ENCODE data around the gene NR6A1.

The NR6A1 gene

GRCh38 chr9:124767821-124768220, 3.3 kb downstream of the NR6A1 start:
- TF ChIP-seq BACH2 (CRISPR knock-in tag; IDR thresholded peaks at IDR 0.05; ENCODE audit: borderline replicate concordance) (no peak), CSDC2 (CRISPR knock-in tag; IDR thresholded peaks at IDR 0.05) (no peak), ESRRG (CRISPR knock-in tag; IDR thresholded peaks at IDR 0.05) (no peak), OSR1 (CRISPR knock-in tag; IDR thresholded peaks at IDR 0.05) (no peak)
- ATAC-seq, result no peak

- no peak for ATAC-seq
- TF ChIP-seq CSRNP3 (CRISPR knock-in tag; IDR thresholded peaks at IDR 0.05) (no peak), BACH2 (CRISPR knock-in tag; IDR thresholded peaks at IDR 0.05; ENCODE audit: borderline replicate concordance) (no peak)
Observed at GRCh38 chr9:124766815-124767554, 4.1 kb downstream of the NR6A1 start.

- no peak for ATAC-seq
- no peak for TF ChIP-seq ZNF8 (CRISPR knock-in tag; IDR thresholded peaks at IDR 0.05)
- no peak for TF ChIP-seq ZFP3 (CRISPR knock-in tag; IDR thresholded peaks at IDR 0.05)
- no peak for TF ChIP-seq CSRNP3 (CRISPR knock-in tag; IDR thresholded peaks at IDR 0.05)
- no peak for TF ChIP-seq GLIS3 (CRISPR knock-in tag; IDR thresholded peaks at IDR 0.05)
- TF ChIP-seq TCF4 (CRISPR knock-in tag; IDR thresholded peaks at IDR 0.05; ENCODE audit: borderline replicate concordance), result no peak
- no peak for TF ChIP-seq SNAI2 (CRISPR knock-in tag; IDR thresholded peaks at IDR 0.05)
- no peak for TF ChIP-seq ESRRG (CRISPR knock-in tag; IDR thresholded peaks at IDR 0.05)
- no peak for TF ChIP-seq CREB5 (CRISPR knock-in tag; IDR thresholded peaks at IDR 0.05; ENCODE audit: low read depth)
- TF ChIP-seq ZFP30 (CRISPR knock-in tag; IDR thresholded peaks at IDR 0.05), result no peak
- no peak for TF ChIP-seq ARNTL (CRISPR knock-in tag; IDR thresholded peaks at IDR 0.05; ENCODE audit: borderline replicate concordance, low read depth)
- no peak for TF ChIP-seq ZC3H10 (CRISPR knock-in tag; IDR thresholded peaks at IDR 0.05)
Observed at GRCh38 chr9:124766326-124766725, 4.8 kb downstream of the NR6A1 start.

GRCh38 chr9:124765439-124765835, 5.7 kb downstream of the NR6A1 start:
- ATAC-seq, result no peak
- TF ChIP-seq ZNF8 (CRISPR knock-in tag; IDR thresholded peaks at IDR 0.05) (no peak), TOX (CRISPR knock-in tag; IDR thresholded peaks at IDR 0.05; ENCODE audit: borderline replicate concordance) (no peak), ZFP30 (CRISPR knock-in tag; IDR thresholded peaks at IDR 0.05) (no peak), ARNTL (CRISPR knock-in tag; IDR thresholded peaks at IDR 0.05; ENCODE audit: borderline replicate concordance, low read depth) (no peak), ZNF565 (CRISPR knock-in tag; conservative IDR thresholded peaks at IDR 0.05; ENCODE audit: low read depth) (no peak), GLIS3 (CRISPR knock-in tag; IDR thresholded peaks at IDR 0.05) (no peak), BACH2 (CRISPR knock-in tag; IDR thresholded peaks at IDR 0.05; ENCODE audit: borderline replicate concordance) (no peak), POU6F1 (CRISPR knock-in tag; IDR thresholded peaks at IDR 0.05; ENCODE audit: borderline replicate concordance, low read depth) (no peak), ESRRG (CRISPR knock-in tag; IDR thresholded peaks at IDR 0.05) (no peak), RARB (CRISPR knock-in tag; IDR thresholded peaks at IDR 0.05) (no peak), CSRNP3 (CRISPR knock-in tag; IDR thresholded peaks at IDR 0.05) (no peak), SNAI2 (CRISPR knock-in tag; IDR thresholded peaks at IDR 0.05) (no peak), PPARA (CRISPR knock-in tag; IDR thresholded peaks at IDR 0.05; ENCODE audit: borderline replicate concordance) (no peak), TSHZ2 (CRISPR knock-in tag; IDR thresholded peaks at IDR 0.05) (no peak), TCF4 (CRISPR knock-in tag; IDR thresholded peaks at IDR 0.05; ENCODE audit: borderline replicate concordance) (no peak), ZC3H10 (CRISPR knock-in tag; IDR thresholded peaks at IDR 0.05) (no peak), ISL1 (CRISPR knock-in tag; IDR thresholded peaks at IDR 0.05) (no peak), ZFP3 (CRISPR knock-in tag; IDR thresholded peaks at IDR 0.05) (no peak), CREB5 (CRISPR knock-in tag; IDR thresholded peaks at IDR 0.05; ENCODE audit: low read depth) (no peak)

Data from SK-N-SH treated with all-trans-retinoic acid at 6 μM for 48 hours (cell line).